ENCODE data around the gene UNK. TPM values are rescaled to one million over a fixed set of nuclear protein-coding genes. Genes with fewer than 3 reads are reported as not detected.

UNK gene
- total and polyA plus RNA-seq, 2 of the 13 experiments (the other 11 are each of a cell fraction or from before 2014, with no cell fraction given), result 31.6 to 33.0 TPM

DNA sequence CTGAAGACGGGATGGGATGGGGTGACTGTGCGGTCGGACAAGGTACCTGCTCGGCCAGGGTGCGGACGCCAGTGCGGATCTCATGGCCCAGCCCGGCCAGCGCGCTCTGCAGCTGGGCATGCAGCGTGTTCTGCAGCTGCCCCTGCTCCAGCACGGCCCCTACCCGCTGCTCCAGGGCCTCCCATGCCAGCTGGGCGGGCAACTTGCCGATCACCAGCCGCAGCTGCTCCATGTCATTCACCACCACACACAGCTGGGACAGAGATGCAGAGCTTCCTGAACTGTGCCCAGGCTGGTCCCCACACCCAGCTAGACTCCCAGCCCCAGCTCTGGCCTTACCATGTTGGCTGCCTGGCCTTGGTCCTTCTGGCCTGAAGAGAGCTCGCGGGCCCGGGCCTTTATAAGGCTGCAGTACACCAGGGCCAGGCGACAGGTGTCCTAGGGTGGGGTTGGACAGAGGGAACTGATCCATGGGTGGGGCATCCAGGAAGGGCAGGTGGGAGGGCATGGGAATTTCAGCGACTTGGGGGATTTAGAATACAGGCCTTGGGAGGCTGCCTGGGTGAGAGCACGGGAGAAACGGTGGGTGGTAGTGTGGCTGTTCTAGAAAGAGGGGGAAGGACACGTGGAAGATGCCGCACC, 49.8 kb downstream of the UNK start:
- FAIRE-seq (no peak), ATAC-seq (no peak), DNase-seq (ENCODE audit: low spot score) (no peak)
- peaks cover 23 to 43% of the 10 kb centered on the region in 2 experiments; a peak in 4 of 5 replicates for H3K36me3 ChIP-seq (replicated peaks in 1 of 2; ENCODE audit: control insufficient read depth in 1 of 2, insufficient read depth in 2 of 2, low read length in 2 of 2)
- in situ Hi-C loops (cut with HindIII; ENCODE audit: extremely low pct_ligation_motif_present, low pct_unique_long_range_greater_than_20kb) (no loop called here), intact Hi-C loops (cut with micrococcal nuclease; ENCODE audit: unreplicated experiment) (no loop called here)
- WGBS (ENCODE audit: low lambda C conversion rate), result 94% methylated on average over 17 of the region's 25 CpGs
- CTCF ChIA-PET (ENCODE audit: low intra/inter-chr PET ratio, low total read pairs), result no interaction called here
- H4K20me1 ChIP-seq (ENCODE audit: insufficient read depth, low read length), result no peaks in the 10 kb centered on the region
- H3K4me3 ChIP-seq (replicated peaks in 1 of 3; ENCODE audit: insufficient read depth in 1 of 3, low read depth in 2 of 3, low read length in 3 of 3), result no peak overlapping the region
- no peak overlapping the region for H3K9ac ChIP-seq (ENCODE audit: insufficient read depth, low read depth, low read length)
- no peak overlapping the region for H3K4me2 ChIP-seq (ENCODE audit: low read depth, low read length)
- POLR2A ChIA-PET, result interaction anchor here (0.6 to 3.2 kb wide), 5 partner anchors 9 to 74 kb away, joined by 3 to 15 read pairs (median 8); partner anchors contain the start of gene UNC13D
- H3K79me2 ChIP-seq (ENCODE audit: insufficient read depth, low read length), result no peaks in the 10 kb centered on the region
- H3K27me3 ChIP-seq (ENCODE audit: control insufficient read depth in 1 of 2, insufficient read depth in 2 of 2, low read length in 2 of 2), result no peaks in the 10 kb centered on the region
- no TSS peak for BruUV-seq (replicated peaks)
- H3K9me3 ChIP-seq (ENCODE audit: low read length), result no peaks in the 10 kb centered on the region
- no peak overlapping the region for H3K27ac ChIP-seq (ENCODE audit: extremely low read length, insufficient read depth, low read length)
- H3K4me1 ChIP-seq (ENCODE audit: insufficient read depth, low read length), result no peaks in the 10 kb centered on the region
- no peak overlapping the region for H2AFZ ChIP-seq (ENCODE audit: low read length)
- TF ChIP-seq AGO2 (optimal IDR thresholded peaks at IDR 0.05; ENCODE audit: low read depth, low read length) (peak; percentile 60), ZNF768 (CRISPR knock-in tag; IDR thresholded peaks at IDR 0.05) (peak; percentile 15; the same call in 1 of the 2 replicates), ZNF10 (CRISPR knock-in tag; IDR thresholded peaks at IDR 0.05; ENCODE audit: borderline replicate concordance, low read depth) (no peak), EEA1 (CRISPR knock-in tag; IDR thresholded peaks at IDR 0.05; ENCODE audit: borderline replicate concordance) (no peak), TCF7 (IDR thresholded peaks at IDR 0.05; ENCODE audit: low read depth) (no peak), RBFOX2 (IDR thresholded peaks at IDR 0.05; ENCODE audit: low read depth, low read length) (peak; percentile 65), KLF6 (CRISPR knock-in tag; IDR thresholded peaks at IDR 0.05) (no peak), ZSCAN30 (CRISPR knock-in tag; IDR thresholded peaks at IDR 0.05) (no peak)
- TF ChIP-seq, protein P1, sequence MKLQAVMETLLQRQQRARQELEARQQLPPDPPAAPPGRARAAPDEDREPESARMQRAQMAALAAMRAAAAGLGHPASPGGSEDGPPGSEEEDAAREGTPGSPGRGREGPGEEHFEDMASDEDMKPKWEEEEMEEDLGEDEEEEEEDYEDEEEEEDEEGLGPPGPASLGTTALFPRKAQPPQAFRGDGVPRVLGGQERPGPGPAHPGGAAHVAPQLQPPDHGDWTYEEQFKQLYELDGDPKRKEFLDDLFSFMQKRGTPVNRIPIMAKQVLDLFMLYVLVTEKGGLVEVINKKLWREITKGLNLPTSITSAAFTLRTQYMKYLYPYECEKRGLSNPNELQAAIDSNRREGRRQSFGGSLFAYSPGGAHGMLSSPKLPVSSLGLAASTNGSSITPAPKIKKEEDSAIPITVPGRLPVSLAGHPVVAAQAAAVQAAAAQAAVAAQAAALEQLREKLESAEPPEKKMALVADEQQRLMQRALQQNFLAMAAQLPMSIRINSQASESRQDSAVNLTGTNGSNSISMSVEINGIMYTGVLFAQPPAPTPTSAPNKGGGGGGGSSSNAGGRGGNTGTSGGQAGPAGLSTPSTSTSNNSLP (IDR thresholded peaks at IDR 0.05; ENCODE audit: low read depth, low read length), result no peak
- TF ChIP-seq, protein P2, sequence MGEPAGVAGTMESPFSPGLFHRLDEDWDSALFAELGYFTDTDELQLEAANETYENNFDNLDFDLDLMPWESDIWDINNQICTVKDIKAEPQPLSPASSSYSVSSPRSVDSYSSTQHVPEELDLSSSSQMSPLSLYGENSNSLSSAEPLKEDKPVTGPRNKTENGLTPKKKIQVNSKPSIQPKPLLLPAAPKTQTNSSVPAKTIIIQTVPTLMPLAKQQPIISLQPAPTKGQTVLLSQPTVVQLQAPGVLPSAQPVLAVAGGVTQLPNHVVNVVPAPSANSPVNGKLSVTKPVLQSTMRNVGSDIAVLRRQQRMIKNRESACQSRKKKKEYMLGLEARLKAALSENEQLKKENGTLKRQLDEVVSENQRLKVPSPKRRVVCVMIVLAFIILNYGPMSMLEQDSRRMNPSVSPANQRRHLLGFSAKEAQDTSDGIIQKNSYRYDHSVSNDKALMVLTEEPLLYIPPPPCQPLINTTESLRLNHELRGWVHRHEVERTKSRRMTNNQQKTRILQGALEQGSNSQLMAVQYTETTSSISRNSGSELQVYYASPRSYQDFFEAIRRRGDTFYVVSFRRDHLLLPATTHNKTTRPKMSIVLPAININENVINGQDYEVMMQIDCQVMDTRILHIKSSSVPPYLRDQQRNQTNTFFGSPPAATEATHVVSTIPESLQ (CRISPR knock-in tag; conservative IDR thresholded peaks at IDR 0.05), result no peak
- TF ChIP-seq, protein P3, sequence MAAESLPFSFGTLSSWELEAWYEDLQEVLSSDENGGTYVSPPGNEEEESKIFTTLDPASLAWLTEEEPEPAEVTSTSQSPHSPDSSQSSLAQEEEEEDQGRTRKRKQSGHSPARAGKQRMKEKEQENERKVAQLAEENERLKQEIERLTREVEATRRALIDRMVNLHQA (CRISPR knock-in tag; IDR thresholded peaks at IDR 0.05), result no peak

Measured in HepG2 (cell line).